Thyroid gland (tissue), 4 donors: ENCODE data around the gene ATP6V1A. TPM values are rescaled to one million over a fixed set of nuclear protein-coding genes. Genes with fewer than 3 reads are reported as not detected.

Experiments
- DNase-seq, 2 donors: peaks; one replicate each; pipeline ENCODE4 v3.0.0-alpha.2; 2019
- H3K27ac ChIP-seq, 3 donors: fragments of 200-600 bp; sonication (generic); 1 replicate in 2 of 3; 2 replicates in 1 of 3; pipeline ENCODE4 v1.5.1; 2016 to 2019; ENCODE audit warnings: mild to moderate bottlenecking in 1 of 3, moderate library complexity in 1 of 3
- H3K27me3 ChIP-seq: fragments of 200-600 bp; sonication (generic); one replicate; pipeline ENCODE4 v1.5.1; 2019
- H3K36me3 ChIP-seq, 2 donors: fragments of 200-600 bp; sonication (generic); one replicate each; pipeline ENCODE4 v1.5.1; 2016 to 2019
- H3K4me1 ChIP-seq, 2 donors: fragments of 200-600 bp; sonication (generic); one replicate each; pipeline ENCODE4 v1.5.1; 2017 to 2019
- H3K4me3 ChIP-seq, 3 donors: fragments of 200-600 bp; sonication (generic); replicated peaks in 1 of 3; 1 replicate in 2 of 3; 2 replicates in 1 of 3; pipeline ENCODE4 v1.5.1; 2016; ENCODE audit warnings: mild to moderate bottlenecking in 1 of 3
- H3K9me3 ChIP-seq: fragments of 200-600 bp; sonication (generic); one replicate; pipeline ENCODE4 v1.5.1; 2017
- CTCF ChIP-seq, 6 experiments: fragments of 200-600 bp in 3 of 6; fragments of 450-650 bp in 3 of 6; sonication (generic) in 3 of 6; IDR thresholded peaks; one replicate each; pipeline ENCODE4 v1.5.1; 2016 to 2019; ENCODE audit warnings: antibody characterized with exemption in 6 of 6, mild to moderate bottlenecking in 2 of 6, inconsistent platforms in 1 of 6, moderate library complexity in 1 of 6
- POLR2A ChIP-seq, 2 donors: fragments of 450-650 bp; IDR thresholded peaks; one replicate each; pipeline ENCODE4 v1.6.1; 2017; ENCODE audit warnings: antibody characterized with exemption in 2 of 2, mild to moderate bottlenecking in 2 of 2, moderate library complexity in 1 of 2
- WGBS, 2 donors: methylation state at CpG; one replicate each; pipeline ENCODE4 v1.1.5; 2017; 5-methylcytosine and 5-hydroxymethylcytosine counted together
- intact Hi-C: fragments of 100-400 bp; cut with DNase I; formaldehyde crosslinking; loops from one replicate; pipeline ENCODE4 v1.15.1; 2023
- total RNA-seq, 4 donors: library from RNA; depleted of rRNA; stranded (reverse); fragments of >200 nt; gene quantifications; one replicate each; pipeline ENCODE4 v1.2.3, GENCODE V29; 2016

The ATP6V1A gene
- total RNA-seq, 4 donors from 2014 or later = 75.4 to 157 (median 112) TPM

- no peak for DNase-seq
- H3K4me1 ChIP-seq = peaks cover 9 to 11% of the 10 kb centered on the region in 2 donors
- H3K36me3 ChIP-seq = no peaks in the 10 kb centered on the region
- intact Hi-C loops = no loop called here
- no peaks in the 10 kb centered on the region for H3K27me3 ChIP-seq
- no peak overlapping the region for H3K27ac ChIP-seq
- no peaks in the 10 kb centered on the region for H3K9me3 ChIP-seq
- no peak overlapping the region for H3K4me3 ChIP-seq
- no peak for TF ChIP-seq POLR2A (IDR thresholded peaks at IDR 0.05)
- TF ChIP-seq CTCF (IDR thresholded peaks at IDR 0.05) = no peak
Observed at GRCh38 chr3:113771993-113772392, 25.2 kb downstream of the ATP6V1A start.

DNA sequence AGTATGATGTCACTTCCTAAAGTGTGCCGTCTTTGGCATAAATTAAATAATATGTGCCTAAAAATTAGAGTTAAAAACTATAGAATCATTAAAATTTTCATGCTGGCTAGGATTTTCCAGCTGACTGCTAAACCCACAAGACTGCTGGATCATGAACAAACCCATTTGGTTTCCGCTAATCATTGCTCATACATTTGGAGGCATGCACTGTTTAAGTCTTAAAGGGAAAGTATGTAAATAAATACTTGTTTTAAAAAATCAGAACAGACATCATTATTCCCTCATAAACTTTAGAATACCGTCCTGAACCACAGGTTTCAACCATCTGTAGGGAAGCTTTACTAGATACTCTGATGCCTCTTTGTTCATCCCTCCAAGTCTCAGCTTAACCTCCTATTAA, 26.5 kb downstream of the ATP6V1A start:
- TF ChIP-seq POLR2A (IDR thresholded peaks at IDR 0.05) (no peak), CTCF (IDR thresholded peaks at IDR 0.05) (no peak)
- DNase-seq = no peak
- peaks cover 9 to 11% of the 10 kb centered on the region in 2 donors for H3K4me1 ChIP-seq
- WGBS, 2 donors = 89 to 90% methylated on average over 3 of the region's 3 CpGs
- no peaks in the 10 kb centered on the region for H3K27me3 ChIP-seq
- H3K9me3 ChIP-seq = no peaks in the 10 kb centered on the region
- no peak overlapping the region for H3K4me3 ChIP-seq
- intact Hi-C loops = no loop called here
- no peaks in the 10 kb centered on the region for H3K36me3 ChIP-seq
- H3K27ac ChIP-seq = no peak overlapping the region

DNA sequence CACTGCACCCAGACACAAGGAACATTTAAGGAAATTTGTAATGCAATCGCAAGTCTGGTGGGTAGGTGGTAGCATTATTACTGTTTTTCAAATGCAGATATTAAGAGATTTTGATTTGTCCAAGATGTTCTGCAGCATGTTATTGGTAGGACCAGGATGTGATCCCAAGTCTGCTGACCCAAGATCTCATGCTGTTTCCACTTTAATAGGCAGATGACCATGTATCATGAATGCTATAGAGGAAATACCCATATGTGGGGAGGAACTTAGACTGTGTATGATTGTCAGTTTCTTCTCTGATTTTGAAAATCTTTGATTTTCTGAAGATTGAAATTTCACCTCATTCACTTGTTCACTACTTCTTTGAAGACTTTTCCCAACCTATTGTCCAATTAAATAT, 28.7 kb downstream of the ATP6V1A start:
- DNase-seq = no peak
- H3K4me3 ChIP-seq = no peak overlapping the region
- peaks cover 9 to 11% of the 10 kb centered on the region in 2 donors for H3K4me1 ChIP-seq
- intact Hi-C loops = no loop called here
- no peak for TF ChIP-seq POLR2A (IDR thresholded peaks at IDR 0.05)
- no peak for TF ChIP-seq CTCF (IDR thresholded peaks at IDR 0.05)
- WGBS, 2 donors = 100% methylated on average over 1 of the region's 1 CpG
- H3K27me3 ChIP-seq = no peaks in the 10 kb centered on the region
- no peaks in the 10 kb centered on the region for H3K36me3 ChIP-seq
- H3K9me3 ChIP-seq = no peaks in the 10 kb centered on the region
- H3K27ac ChIP-seq = no peak overlapping the region

DNA sequence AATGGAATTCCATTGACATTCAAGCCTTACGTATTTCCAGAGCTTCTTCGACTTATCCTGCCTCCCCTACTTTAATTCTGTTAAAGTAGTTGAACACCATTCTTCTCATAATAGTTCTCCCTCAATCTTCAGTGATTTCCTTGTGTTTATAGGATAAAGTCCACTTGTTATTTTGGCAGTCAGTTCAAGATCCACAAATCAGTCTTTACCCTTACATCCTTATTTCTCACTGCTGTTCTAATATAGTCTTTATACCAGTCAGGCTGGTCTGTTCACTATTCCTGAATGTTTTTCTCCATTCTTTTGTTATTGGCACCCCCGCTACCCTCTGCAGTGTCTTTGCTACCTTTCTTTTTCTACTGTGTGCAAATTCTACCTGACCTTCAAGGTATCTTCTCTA, 29.7 kb downstream of the ATP6V1A start:
- intact Hi-C loops = no loop called here
- no peak overlapping the region for H3K4me3 ChIP-seq
- WGBS, 2 donors = 78 to 89% methylated on average over 3 of the region's 3 CpGs
- H3K27me3 ChIP-seq = no peaks in the 10 kb centered on the region
- H3K9me3 ChIP-seq = no peaks in the 10 kb centered on the region
- H3K27ac ChIP-seq = no peak overlapping the region
- no peak for DNase-seq
- H3K36me3 ChIP-seq = no peaks in the 10 kb centered on the region
- peaks cover 9 to 11% of the 10 kb centered on the region in 2 donors for H3K4me1 ChIP-seq
- TF ChIP-seq CTCF (IDR thresholded peaks at IDR 0.05) = no peak
- no peak for TF ChIP-seq POLR2A (IDR thresholded peaks at IDR 0.05)

DNA sequence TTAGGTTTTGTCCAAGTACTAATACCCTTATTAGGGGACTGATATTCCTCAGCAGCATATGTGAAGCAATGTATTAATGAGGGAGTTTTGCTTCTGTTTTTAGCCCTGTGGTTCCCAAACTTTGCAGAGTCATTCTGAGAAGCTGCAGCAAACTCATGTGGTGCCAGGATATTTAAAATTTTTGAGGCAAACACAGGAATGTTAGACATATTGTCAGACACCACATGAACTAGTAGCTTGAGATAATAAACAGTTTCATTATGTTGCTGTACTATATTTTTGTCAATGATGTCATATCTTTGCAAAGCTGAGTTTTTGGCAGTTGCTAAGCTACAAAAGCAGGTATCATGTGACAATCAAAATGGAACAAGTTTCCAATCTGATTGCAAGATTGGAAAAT, 36.6 kb downstream of the ATP6V1A start:
- no peak overlapping the region for H3K4me3 ChIP-seq
- TF ChIP-seq POLR2A (IDR thresholded peaks at IDR 0.05) = no peak
- TF ChIP-seq CTCF (IDR thresholded peaks at IDR 0.05) = no peak
- no peak for DNase-seq
- H3K27ac ChIP-seq = no peak overlapping the region
- H3K27me3 ChIP-seq = no peaks in the 10 kb centered on the region
- no peaks in the 10 kb centered on the region for H3K4me1 ChIP-seq
- H3K9me3 ChIP-seq = no peaks in the 10 kb centered on the region
- intact Hi-C loops = no loop called here
- H3K36me3 ChIP-seq = peaks cover 7 to 20% of the 10 kb centered on the region in 2 donors
